GM18868 (cell line): Measurements from ENCODE around the gene IRF8.
"Not testable (repeated sequence)": the region's sequence is repeated elsewhere in the genome, so short reads cannot be mapped to it uniquely, and the experiment has no call there.

ENCODE experiments used
- ATAC-seq: cut with Tn5 transposase; IDR thresholded peaks from one replicate; pipeline ENCODE4 v1.9.1; 2021; ENCODE audit warnings: mild to moderate bottlenecking, moderate library complexity; ENCODE audit not compliant: unreplicated experiment

IRF8 gene

GRCh38 chr16:85929259-85929721 lies 30.3 kb downstream of the IRF8 start:
- ATAC-seq, result no peak

GRCh38 chr16:85930301-85930700 lies 31.3 kb downstream of the IRF8 start:
- no peak for ATAC-seq

- no peak for ATAC-seq
Measured at GRCh38 chr16:85931596-85932402, 32.8 kb downstream of the IRF8 start.

GRCh38 chr16:85934210-85934609 lies 35.2 kb downstream of the IRF8 start:
- no peak for ATAC-seq

- ATAC-seq, result no peak
Measured at GRCh38 chr16:85935391-85935973, 36.5 kb downstream of the IRF8 start.

DNA sequence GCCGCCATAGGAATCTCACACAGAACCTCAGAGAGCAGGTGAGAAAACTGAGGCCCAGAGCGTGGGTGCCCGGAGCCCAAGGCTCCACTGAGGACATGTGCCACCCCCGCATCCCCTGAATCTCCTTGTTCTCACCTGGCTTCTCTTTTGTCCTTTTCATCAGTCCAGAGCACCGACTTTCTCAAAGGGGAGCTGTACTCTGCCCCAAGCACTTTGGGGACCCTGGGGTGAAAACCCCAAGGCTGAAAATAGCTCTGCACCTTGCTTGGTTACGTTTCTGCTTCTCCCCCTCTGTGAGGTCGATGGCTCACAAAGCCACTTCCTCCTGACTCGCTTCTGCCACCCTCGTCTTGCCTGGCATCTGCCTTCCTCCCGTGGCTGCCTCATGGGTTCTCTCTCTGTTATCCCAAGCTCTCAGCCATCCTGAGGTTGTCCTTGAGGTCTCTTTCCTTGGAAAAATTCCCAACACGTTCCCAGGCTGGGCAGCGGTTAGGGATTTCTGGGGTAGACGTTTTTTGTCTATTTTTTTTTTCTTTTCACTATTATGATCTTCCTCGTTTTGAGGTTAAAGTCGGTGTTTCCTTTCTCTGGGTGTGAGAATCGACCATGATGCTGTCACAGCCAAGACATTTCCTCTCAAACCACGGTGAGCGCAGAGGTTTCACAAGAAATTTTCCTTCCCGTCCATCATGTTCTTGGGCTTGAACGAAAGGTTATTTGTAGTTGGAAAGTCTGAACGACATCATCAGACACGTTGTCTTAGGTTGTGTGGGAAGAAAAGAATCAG lies 37.2 kb downstream of the IRF8 start:
- ATAC-seq, result peak; percentile 72

DNA sequence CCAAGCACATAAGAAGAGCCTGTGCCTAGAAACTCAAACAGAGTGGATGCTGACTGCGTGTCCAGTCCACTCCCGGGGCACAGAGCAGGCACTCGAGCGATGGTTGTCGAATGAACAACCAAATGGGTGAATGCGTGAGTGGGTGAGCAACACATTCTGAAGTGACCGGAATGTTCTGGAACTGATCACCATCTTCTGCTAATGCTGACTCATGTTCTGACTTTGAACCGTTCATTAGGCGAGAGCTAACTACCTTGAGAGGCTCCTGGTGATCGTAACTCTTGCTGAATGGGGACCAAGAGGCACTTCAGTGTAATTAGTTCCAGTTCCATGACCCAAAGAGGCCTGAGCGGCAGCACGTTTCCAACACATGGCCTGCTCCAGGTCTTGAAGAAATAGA lies 37.9 kb downstream of the IRF8 start:
- ATAC-seq, result no peak

DNA sequence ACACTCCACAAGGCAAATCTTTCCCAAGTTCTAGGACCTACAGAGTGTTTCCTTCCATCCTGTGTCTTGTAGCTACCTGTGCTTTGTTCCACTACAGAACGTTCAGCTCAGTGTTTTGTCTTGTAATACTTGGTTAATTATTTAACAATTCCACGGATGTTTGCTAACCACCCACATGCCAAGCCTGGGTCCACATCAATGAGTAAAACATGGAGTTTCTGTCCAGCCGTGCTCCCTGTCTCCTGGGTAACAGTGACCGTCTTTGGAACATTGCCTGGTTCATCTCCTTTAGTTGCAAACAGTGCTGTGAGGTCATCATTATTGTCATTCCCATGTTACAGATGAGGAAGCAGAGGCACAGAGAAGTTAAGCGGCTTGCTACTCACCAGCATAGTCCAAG lies 41.3 kb downstream of the IRF8 start:
- ATAC-seq, result no peak

DNA sequence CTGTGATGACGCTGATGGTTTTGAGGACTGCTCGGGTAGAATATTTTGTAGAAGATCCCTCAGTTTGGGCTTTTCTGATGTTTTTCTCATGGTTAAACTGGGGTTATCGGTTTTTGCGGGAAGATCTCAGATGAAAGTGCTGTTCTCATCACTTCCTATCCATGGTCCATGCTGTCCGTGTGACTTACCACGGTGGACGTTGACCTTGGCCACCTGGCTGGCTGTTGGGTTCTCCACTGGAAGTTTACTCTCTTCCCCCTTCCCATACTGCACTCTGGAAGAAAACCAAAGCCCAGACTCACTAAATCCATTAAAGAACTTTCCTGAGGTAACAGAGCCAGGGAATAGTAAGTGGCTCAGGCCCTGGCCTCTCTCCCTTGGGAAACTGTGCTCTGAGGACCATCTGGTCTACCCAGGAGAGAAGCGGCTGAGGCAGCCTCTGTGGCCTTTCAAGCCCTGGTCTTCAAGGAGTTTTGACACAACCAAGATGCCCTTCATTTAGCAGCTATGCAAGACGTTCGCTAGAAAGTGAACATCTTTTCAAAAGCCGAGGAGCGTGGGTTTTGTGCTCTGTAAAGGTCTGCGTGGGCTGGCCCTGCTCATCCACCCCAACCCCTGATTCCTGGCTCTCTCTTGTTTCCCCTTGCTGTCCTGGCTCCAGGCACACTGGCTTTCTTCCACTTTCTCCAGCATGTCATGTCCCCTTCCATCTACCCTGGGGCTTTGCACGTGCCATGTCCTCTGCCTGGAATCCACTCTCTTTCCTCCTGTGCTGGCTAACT lies 43.1 kb downstream of the IRF8 start:
- no peak for ATAC-seq

DNA sequence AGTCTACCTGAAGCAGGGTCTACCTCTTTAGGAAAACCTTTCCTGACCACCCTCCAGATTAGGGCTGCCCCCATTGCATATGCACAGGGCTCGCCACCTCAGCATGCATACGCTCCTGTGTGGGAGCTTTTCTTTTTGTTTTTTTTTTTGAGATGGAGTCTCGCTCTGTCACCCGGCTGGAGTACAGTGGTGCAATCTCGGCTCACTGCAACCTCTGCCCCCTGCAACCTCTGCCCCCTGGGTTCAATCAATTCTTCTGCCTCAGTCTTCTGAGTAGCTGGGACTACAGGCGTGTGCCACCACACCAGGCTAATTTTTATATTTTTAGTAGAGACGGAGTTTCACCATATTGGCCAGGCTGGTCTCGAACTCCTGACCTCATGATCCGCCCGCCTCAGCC lies 43.7 kb downstream of the IRF8 start:
- ATAC-seq, result not testable (repeated sequence)

- no peak for ATAC-seq
Measured at GRCh38 chr16:85943711-85944110, 44.7 kb downstream of the IRF8 start.

GRCh38 chr16:85944572-85945423 lies 45.8 kb downstream of the IRF8 start:
- ATAC-seq, result no peak

- no peak for ATAC-seq
Measured at GRCh38 chr16:85945424-85945751, 46.4 kb downstream of the IRF8 start.

DNA sequence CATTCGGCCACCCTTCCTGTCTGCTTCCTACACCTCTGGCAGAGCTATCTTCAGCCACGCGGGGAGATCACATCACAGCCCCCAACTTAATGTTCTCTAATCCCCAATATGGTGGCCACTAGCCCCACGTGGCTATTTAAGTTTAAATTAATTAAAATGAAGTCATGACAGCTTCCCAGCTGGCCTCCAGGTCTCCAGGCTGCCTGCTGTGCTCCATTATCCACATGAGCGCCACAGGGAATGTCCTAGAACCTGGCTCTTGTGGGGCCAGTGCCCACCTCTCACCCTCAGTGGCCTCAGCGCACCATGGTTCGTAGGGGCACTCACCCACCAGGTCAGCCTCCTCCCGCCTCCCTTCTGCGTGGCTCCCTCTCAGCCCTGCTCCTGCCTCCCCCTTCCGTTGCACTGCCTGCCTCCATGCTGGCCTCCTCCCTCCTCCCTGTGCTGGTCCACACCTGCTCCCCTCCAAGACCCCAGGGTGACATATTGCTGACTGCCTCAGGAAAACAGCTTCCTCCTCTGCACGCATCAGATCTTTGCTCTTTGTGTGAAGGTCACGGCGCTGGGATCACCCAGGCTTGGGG lies 47.7 kb downstream of the IRF8 start:
- no peak for ATAC-seq

- ATAC-seq, result peak; percentile 64
Measured at GRCh38 chr16:85947230-85948137, 48.5 kb downstream of the IRF8 start.

- peak; percentile 19 for ATAC-seq
Measured at GRCh38 chr16:85948138-85948509, 49.2 kb downstream of the IRF8 start.

GRCh38 chr16:85948616-85949265 lies 49.8 kb downstream of the IRF8 start:
- no peak for ATAC-seq
